Hepatocyte (in vitro differentiated cells): ENCODE data around the gene NUP153.

Source experiments
- CTCF ChIP-seq: fragments of 200-600 bp; sonication (generic); IDR thresholded peaks from 2 replicates; pipeline ENCODE4 v1.5.1; 2016; ENCODE audit warnings: antibody characterized with exemption, mild to moderate bottlenecking; ENCODE audit not compliant: poor library complexity
- EZH2 ChIP-seq: fragments of 200-600 bp; sonication (generic); IDR thresholded peaks from 2 replicates; pipeline ENCODE4 v1.6.1; 2016; ENCODE audit warnings: antibody characterized with exemption, mild to moderate bottlenecking, borderline replicate concordance
- EZH2phosphoT487 ChIP-seq: fragments of 200-600 bp; sonication (generic); IDR thresholded peaks from one replicate; pipeline ENCODE4 v1.6.1; 2018; ENCODE audit warnings: antibody characterized with exemption, mild to moderate bottlenecking, low read depth, moderate library complexity; ENCODE audit not compliant: unreplicated experiment, severe bottlenecking

GRCh38 chr6:17714879-17715851, 8.4 kb upstream of the NUP153 start:
- TF ChIP-seq CTCF (no peak), EZH2 (no peak), EZH2phosphoT487 (no peak)
